IPS-NIHi7 (cell line): ENCODE measurements around the gene KRTAP1-4.
"Not testable (repeated sequence)": the region's sequence is repeated elsewhere in the genome, so short reads cannot be mapped to it uniquely, and the experiment has no call there.

Source experiments
- DNase-seq: peaks from one replicate; pipeline ENCODE4 v3.0.0; 2012; ENCODE audit warnings: mixed read lengths; ENCODE audit errors: extremely low spot score

Gene KRTAP1-4

GRCh38 chr17:41029633-41030245, at the start of gene KRTAP1-4:
Gene KRTAP1-4, minus strand, starts transcription at chr17:41030195. Its CDS starts 117 bp downstream, at chr17:41030078.
- DNase-seq, result no peak

- DNase-seq, result no peak
Measured at GRCh38 chr17:41076788-41077187, 46.8 kb upstream of the KRTAP1-4 start.

- no peak for DNase-seq
Measured at GRCh38 chr17:41073676-41074075, 43.7 kb upstream of the KRTAP1-4 start.

- no peak for DNase-seq
Measured at GRCh38 chr17:41071606-41072360, 41.8 kb upstream of the KRTAP1-4 start.

GRCh38 chr17:41069031-41069430, 39.0 kb upstream of the KRTAP1-4 start:
- DNase-seq, result no peak

GRCh38 chr17:41067281-41067680, 37.3 kb upstream of the KRTAP1-4 start:
- no peak for DNase-seq

- DNase-seq, result no peak
Measured at GRCh38 chr17:41065829-41066624, 36.0 kb upstream of the KRTAP1-4 start, which contains the start of gene KRTAP2-4. Gene KRTAP2-4, minus strand, starts transcription at chr17:41065879. Its CDS starts 34 bp downstream, at chr17:41065845.

- not testable (repeated sequence) for DNase-seq
Measured at GRCh38 chr17:41065016-41065689, 35.2 kb upstream of the KRTAP1-4 start.

GRCh38 chr17:41064301-41064700, 34.3 kb upstream of the KRTAP1-4 start:
- no peak for DNase-seq

GRCh38 chr17:41063449-41063848, 33.5 kb upstream of the KRTAP1-4 start:
- no peak for DNase-seq

GRCh38 chr17:41061964-41062363, 32.0 kb upstream of the KRTAP1-4 start:
- no peak for DNase-seq

GRCh38 chr17:41060052-41060604, 30.1 kb upstream of the KRTAP1-4 start, which contains the start of gene KRTAP2-3:
Gene KRTAP2-3, minus strand, starts transcription at chr17:41060114. Its CDS starts 64 bp downstream, at chr17:41060050.
- DNase-seq, result no peak

GRCh38 chr17:41059276-41060051, 29.5 kb upstream of the KRTAP1-4 start:
- DNase-seq, result not testable (repeated sequence)

- no peak for DNase-seq
Measured at GRCh38 chr17:41058741-41059140, 28.7 kb upstream of the KRTAP1-4 start.

GRCh38 chr17:41057547-41057946, 27.6 kb upstream of the KRTAP1-4 start:
- DNase-seq, result no peak

GRCh38 chr17:41055130-41055529, 25.1 kb upstream of the KRTAP1-4 start, which contains the start of gene KRTAP2-2:
Gene KRTAP2-2, minus strand, starts transcription at chr17:41055230. Its CDS starts 19 bp downstream, at chr17:41055211.
- not testable (repeated sequence) for DNase-seq

- not testable (repeated sequence) for DNase-seq
Measured at GRCh38 chr17:41054556-41054955, 24.6 kb upstream of the KRTAP1-4 start.

GRCh38 chr17:41054025-41054424, 24.0 kb upstream of the KRTAP1-4 start:
- no peak for DNase-seq

GRCh38 chr17:41052566-41052965, 22.6 kb upstream of the KRTAP1-4 start:
- no peak for DNase-seq

GRCh38 chr17:41049110-41049509, 19.1 kb upstream of the KRTAP1-4 start:
- no peak for DNase-seq
